NCI-H2029 (cell line): Measurements from ENCODE around the gene RESP18.
"Not testable (repeated sequence)": the region's sequence is repeated elsewhere in the genome, so short reads cannot be mapped to it uniquely, and the experiment has no call there.

ENCODE experiments used
- DNase-seq: peaks from one replicate; lab custom pipeline; 2025; lab: John Stamatoyannopoulos, UW

The RESP18 gene

DNA sequence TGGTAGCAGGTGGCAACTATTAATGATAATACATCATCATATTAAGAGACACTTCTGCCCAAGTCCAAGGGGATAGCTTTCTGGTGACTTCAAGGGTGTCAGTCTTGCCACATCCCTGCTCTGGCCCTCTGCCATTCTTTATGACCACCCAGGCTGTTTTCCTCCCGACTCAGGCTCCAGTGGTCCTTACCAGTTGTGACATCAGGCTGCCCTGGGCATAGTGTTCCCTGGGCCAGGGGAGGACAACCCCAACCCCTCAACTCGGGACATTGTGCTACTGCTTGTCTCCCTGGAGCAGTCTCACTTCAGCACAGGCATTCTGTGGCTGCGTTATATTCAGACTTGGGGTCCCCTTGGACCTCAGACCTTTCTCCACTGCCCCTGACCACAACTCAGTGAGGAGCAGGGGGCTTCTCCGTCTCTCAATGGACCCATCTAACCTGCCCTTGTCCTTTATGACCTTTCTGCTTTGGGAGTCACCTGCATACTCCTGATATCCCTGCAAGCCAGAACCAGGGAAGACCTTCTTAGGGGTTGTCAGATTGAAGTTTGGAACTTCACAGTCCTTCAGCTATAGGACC, 40.5 kb downstream of the RESP18 start:
- DNase-seq: no peak

DNA sequence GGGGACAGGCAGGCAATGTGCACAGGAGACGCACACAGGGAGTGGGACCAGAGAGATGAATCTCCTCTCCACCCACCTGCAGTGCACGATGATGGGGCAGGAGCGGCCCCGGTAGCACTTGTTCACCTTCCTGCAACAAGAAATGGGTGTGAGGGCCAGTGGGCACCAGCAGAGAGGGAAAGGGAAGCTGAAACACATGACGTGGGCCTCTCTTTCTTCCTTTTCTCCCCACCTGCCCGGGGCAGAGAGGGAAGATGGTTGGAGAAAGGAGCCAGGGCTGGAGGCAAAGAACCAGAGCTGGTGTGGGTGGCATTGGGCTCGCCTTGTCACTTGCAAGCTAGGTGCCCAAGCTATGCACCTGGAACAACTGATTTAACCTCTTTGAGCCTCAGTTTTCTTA, 41.1 kb downstream of the RESP18 start:
- no peak for DNase-seq

DNA sequence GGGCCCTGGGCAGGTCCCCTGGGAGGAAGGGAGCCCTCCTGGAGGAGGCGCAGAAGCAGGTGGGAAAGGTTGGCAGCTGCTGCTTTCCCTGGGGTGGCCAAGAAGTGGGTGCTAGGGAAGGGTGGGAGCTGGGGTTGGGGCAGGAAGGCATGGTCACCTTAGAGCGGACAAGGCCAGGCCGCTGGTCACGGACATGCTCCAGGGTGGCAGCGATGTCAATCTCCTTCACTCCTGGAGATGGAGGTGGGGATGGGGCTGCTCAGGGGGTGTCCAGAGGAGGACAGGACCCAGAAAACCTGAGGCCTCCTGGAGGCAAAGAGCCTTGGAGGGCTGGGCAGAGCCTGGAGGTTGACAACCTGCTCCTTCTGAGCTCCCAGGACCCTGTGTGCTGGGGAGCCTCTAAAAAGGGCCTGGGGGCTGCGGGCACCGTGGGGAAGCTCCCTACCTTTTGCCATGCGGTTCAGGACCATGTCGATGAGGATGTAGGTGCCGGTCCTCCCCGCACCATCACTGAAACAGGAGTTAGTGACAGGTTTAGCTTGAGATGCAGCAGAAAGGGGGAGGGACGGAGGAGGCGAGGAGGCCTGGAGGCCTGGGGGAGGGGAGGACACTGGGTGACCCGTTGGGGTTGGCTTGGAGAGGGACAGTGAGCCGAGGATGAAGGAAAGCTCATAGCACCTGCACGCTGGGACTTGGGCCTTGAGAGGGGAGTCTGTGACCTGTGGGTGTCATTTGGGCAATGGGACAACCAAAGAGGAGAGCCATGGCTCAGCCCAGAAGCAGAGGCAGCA, 42.0 kb downstream of the RESP18 start:
- no peak for DNase-seq

DNA sequence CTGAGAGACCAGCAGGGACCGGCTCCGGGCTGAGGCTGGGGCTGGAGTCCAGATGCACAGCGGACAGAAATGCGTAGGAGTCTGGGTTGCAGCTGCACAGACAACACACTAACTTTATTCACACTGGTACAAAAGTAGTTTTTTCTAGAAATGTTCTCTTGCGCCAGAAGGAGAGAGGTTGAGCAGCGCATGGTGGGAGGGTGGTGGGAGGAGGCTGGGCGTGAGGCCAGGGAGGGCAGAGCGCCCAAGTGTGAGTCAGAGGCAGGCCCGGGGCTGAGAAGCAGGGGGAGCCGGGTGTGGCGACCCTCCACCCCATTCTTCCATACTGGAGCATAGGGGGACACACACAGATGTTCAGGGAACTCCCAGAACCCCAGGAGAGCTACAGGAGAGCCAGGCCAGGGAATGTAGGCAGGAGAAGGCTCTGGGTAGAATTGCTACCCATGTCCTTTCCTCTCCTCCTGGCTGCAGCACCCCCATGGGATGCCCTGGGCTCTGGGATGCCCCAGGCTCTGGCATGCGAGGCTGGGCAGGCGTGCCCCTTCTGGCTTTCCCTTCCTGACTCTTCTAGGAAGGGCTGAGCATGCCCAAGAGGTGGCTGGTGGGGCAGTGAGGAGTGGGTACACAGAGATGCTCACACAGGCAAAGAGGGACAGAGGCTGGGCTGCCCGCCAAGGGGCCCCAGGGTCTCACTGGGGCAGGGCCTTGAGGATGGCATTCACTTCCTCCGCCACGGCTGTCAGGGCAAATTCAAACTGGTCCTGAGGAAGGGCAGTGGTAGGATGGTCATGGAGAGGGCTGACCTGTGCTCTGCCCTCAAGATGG, 42.8 kb downstream of the RESP18 start:
- no peak for DNase-seq

DNA sequence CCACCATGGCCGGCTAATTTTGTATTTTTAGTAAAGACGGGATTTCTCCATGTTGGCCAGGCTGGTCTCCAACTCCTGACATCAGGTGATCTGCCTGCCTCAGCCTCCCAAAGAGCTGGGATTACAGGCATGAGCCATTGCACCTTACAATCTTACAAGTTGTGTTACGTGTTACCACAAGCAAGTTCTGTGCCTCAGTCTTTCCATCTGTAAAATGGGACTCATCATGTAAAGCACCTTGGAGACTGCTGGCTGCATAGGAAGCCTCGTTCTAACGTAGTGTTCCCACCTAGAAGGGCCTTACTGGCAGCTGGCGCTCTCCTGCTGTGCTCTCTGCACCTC, 43.4 kb downstream of the RESP18 start:
- no peak for DNase-seq

DNA sequence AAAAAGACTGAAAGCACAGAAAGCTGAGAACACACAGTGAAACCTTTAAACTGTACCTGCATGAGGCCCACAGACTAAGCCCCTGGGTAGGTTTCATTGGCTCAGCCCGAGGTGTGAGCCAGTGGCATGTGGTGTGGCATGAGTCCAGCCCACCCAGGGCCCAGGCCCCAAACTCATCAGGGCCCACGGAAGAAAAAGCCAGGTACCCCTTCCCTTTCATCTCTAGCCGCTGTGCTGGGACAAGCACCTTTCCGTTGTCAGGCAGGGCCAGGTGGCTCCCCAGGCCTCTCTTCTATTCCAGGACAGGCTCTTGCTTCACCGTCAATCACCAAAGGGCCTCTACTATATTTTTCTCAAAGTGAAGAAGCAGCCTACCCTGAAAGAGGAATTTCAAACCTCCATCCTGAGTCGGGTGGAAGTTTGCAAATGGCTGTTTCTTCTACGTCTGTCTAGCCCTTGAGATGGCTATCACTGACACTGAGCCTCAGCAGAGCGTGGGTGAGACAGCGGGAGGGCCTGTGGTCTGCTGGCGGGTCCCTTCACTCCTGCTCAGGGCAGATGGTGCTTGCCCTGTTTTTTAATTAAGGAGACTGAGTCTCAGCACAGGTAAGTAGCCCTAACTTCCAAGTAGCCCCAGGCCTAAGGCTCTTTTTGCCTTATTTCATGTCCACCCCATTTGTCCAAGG, 44.8 kb downstream of the RESP18 start:
- DNase-seq: no peak

DNA sequence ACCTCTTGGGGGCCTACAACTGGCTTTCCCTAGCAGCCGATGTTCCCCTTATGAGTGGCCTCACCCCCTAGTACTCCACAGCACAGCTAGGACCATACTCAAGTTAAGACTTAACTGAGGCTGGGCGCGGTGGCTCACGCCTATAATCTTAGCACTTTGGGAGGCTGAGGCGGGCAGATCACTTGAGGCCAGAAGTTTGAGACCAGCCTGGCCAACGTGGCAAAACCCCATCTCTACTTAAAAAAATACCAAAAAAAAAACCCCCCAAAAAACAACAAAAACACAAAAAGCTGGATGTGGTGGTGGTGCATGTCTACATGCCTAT, 45.5 kb downstream of the RESP18 start:
- DNase-seq: not testable (repeated sequence)

DNA sequence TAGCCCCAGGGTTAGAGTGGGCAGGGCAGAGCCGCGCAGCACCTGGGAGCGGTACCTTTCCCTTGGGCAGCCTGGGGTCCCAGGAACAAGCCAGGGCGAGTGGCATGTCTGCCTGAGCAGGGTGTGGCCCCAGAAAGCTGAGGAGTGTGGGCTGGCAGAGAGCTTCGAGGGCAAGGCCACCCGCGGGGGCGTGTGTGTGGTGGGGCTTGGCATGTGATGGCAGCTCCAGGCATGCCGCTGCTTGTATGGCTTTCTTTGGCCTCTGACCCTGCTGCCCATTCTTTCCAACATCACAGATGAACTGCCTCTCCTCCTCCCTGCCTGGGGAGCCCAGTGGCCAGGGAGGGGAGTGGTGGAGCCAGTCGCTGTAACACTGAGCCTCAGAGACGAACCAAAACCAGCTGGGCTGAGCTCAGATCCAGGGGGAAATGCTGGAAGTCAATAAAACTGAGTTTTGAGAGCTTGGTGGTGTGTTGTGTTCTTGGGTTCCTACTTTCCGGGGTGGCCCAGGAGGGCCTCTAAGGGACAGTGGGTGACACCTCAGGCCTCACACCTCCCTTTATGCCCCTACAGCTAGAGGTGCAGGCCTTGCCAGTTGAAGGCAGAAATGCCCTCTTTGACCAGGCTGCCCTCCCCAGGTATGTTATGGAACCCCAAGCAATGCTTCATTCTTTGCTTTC, 46.0 kb downstream of the RESP18 start:
- DNase-seq: no peak

DNA sequence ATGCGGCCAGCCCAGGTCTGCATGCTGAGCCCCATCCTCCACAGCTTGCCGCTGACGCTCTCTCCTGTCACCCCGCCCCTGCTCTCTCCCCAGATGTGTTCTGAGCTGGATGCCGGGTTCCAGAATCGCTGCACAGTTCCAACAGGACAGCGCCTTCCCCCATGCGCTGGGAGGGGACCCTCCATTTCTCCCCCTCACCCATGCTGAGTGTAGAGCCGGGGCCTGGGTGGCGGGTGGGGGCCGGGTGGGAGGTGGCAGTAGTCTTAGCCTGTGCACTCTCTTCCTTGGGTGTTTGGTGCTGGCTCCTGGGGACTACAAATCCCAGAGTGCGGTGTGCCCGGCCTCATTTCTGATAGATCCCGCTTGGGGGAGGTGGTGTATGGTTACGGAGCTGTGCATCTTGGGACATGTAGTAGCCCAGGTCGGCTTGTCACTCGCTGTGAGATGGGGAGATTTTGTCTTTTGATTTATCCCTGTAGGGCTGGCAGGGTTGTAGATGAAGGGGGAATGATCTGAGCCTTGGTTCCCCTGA, 46.6 kb downstream of the RESP18 start:
- no peak for DNase-seq

DNA sequence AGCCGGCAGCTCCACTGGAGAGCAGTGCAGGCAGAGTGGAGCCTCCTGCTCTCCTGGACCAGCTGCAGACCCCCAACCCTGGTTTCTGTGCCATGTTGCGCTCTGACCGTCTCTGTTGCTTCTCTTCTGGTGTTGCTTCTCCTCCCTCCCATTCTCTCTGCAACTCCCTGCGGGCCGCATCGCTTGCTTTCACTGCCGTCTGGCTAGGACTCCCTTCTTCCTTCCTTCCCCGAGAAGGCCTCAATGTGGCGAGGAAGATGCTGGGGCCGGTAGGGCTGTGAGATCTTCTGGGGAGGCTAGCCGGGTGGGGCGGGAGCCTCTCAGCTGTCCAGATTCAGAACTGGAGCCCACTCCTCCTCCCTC, 47.2 kb downstream of the RESP18 start:
- no peak for DNase-seq

DNA sequence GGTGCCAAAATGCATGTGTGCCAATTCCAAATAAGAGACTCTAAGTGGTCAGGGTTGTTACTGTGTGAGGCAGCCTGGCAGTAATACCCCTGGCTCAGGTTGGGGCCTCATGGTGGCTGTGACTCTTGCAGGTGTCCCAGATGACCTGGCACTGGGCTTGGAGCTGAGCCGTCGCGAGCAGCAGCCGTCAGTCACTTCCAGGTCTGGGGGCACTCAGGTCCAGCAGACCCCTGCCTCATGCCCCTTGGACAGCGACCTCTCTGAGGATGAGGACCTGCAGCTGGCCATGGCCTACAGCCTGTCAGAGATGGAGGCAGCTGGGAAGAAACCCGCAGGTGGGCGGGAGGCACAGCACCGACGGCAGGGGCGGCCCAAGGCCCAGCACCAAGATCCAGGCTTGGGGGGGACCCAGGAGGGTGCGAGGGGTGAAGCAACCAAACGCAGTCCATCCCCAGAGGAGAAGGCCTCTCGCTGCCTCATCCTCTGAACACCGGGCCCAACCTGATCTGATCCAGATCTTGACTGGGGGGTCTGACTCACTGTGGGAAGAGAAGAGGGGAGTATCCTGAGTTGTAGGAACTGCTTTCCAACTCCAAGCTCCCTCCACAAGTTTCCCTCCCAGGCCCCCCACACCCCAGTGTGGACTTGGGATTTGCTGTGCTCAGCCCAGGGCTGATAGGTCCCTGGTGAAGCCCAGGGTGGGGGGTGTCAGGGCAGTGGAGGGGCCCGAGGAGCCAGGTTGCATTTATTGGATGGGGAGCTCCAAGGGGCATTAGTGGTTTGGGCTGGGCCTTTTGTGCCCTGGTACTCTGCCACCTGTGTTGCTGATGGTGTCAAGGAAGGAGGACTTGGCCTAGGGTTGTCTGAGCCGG, 47.8 kb downstream of the RESP18 start:
- no peak for DNase-seq

DNA sequence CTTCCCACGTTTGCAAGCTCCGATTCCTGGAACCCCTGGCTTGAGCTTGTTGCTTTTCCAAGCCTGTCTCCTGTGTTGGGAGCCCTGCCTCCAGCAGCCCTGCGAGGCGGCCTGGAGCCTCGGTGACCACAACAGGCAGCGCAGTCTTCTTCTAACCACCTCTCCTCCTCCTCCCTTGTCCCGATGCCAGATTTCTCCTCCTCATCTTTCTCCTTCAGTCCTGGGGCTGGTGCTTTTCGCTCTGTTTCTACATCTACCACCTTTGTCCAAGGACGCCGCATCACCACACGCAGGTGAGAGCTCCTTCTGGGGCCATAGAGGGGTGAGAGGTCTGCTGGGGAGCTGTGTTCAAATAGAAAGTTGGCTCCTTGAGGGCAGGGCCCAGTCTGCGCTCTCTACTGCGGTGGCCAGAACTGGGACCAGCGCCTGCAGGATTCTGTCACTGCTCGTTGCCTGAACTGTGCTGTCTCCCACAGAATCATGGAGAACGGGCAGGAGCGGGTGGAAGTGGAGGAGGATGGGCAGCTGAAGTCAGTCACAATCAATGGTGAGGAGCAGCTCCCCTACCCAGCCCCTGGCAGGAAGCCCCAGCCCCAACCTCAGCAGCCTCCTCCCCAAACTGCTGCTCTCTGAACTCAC, 49.5 kb downstream of the RESP18 start:
- DNase-seq: no peak

DNA sequence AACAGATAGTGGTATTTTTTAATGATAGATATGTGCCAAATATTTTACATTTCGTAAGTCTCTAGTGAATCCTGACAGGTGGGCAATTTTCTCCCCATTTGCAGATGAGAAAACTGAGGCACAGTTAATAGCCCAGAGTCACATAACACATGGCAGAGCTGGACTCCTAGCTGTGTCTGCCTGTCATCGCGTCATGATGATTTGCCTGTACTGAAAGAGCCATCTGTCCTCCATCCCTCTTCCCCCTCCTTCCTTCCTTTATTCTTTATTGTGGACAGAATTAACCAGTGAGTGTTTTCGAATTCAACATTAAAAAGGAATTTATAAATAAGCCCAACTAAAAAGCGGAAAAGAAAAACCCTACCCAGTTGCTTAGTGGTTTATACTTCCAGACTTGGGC, 50.2 kb downstream of the RESP18 start:
- DNase-seq: no peak

DNA sequence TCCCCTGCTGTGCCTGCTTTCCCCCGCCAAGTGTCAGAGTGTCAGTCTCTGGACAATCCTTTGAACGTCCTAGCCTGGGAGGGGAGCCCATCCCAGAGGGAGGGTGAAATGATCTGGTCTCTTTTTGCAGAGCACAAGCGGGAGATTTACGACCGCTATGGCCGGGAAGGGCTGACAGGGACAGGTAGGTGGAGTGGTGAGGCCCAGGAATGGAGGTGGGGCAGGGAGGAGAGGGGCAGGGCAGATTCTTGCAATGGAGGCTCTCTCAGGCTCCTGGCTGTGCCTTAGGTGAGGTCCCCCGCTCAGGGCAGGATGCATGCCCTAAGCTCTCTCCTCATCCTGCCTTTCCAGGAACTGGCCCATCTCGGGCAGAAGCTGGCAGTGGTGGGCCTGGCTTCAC, 51.0 kb downstream of the RESP18 start:
- no peak for DNase-seq

DNA sequence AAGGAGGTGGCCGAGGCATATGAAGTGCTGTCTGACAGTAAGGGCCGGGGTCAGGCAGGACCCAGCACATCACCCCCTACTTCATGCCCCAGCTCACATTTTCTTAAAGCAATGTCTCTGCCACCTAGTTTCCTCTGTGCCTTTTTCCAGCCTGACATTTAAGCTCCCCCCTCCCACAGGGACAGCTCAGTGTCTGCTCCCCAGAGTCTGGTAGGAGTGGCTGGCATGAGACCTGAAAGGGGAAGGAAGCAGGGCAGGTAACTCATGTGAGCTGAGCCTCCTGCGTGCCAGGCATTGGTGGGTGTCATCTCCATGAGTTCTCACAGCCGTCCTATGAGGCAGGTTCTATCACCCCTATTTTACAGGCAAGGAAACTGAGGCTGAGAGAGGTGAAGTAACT, 51.9 kb downstream of the RESP18 start:
- no peak for DNase-seq

DNA sequence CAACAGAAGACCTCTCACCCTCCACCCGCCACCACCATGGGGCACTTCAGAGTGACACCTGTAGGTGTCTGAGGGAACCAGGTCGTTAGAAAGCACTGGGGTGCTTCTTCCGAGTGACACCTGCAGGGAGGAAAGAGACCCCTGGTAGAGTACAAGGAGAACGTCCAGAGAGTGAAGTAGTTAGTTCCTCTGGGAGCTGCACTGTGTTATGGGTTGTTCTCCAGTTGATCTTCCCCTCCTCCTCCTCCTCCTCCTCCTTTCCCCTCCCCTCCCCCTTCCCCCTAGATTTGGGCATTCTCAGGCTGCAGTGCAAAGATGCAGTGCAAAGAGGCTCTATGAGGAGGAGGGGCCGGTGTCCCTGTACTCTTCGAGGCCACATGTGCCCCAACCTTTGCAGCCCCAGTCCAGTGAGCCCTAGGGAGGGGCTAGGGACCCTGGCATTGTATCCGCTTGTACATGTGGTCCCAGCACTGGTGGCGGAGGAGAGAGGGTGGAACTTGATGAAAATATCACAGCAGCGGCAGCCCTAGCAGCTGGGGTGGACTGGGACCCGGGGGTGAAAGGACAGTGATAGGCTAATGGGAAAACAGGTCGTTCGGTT, 52.5 kb downstream of the RESP18 start:
- no peak for DNase-seq

DNA sequence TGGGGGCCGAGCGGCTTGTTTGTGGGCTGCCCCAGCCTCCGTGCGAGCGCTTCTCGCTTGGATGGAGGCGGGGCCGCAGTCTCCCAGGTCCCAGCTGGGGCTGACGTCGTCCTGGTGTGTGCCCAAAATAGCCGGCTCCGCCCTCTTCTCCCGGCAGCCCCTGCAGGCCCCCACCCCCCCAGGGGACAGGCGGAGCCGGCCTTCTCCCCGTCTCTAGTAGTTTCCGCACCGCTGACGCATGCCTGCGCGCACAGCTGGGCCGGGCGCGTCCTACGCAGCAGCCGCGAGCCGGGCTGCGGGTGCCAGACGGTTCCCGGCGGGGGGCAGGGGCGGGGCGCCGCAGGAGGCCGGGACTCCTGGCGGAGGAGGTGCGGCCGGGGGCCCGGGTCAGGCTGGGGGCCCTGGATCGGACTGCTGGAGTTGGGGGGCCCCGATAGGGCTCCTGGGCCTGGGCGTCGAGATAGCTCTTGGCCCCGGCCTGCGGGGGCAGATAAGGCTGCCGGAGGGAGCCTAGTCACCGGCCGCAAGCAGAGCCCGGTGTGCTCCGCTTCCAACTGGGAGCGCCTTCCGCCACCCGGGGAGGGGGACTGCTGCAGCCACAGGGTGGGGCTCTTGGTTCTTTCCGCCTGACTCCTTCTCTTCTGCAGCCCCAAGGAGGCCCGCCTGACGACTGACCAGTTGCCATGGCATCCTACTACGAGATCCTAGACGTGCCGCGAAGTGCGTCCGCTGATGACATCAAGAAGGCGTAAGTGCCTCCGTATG, 53.2 kb downstream of the RESP18 start, which contains the start of gene DNAJB2:
DNAJB2 (plus strand) TSS at position 216 of the 765 bp plus-strand sequence; CDS start at position 684, 468 bp downstream.
- DNase-seq: peak; percentile 94

DNA sequence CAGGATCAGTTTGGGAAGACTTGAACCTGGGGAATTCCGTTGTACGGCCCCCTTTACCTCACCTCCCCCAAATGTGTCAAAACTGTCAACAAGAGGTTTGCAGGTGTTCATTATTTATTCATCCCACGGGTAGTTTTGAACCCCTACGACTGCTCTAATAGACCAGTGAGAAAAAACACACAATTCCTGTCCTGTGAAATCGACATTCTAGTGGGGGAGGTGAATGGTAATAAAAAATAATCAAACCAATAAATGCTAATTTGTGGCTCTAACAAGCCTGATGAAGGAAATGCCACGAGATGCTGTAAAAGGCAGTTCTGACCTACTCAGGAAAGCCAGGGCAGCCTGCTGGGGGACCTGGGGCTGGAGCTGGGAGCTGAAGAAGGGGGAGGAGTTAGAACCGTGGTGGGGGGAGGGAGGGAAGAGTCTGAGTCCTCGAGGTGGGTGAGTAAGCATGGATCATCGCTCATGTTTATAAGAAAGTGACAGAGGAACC, 53.8 kb downstream of the RESP18 start:
- DNase-seq: no peak
